Ovary (tissue), 3 donors: Measurements from ENCODE around the gene GPR55.

ENCODE experiments used
- CTCF ChIP-seq, 3 donors: fragments of 450-650 bp in 2 of 3; fragments of 200-600 bp in 1 of 3; IDR thresholded peaks; one replicate each; pipeline versions ENCODE4 v1.5.1 to v1.8.0; 2016 to 2022; ENCODE audit warnings: antibody characterized with exemption in 3 of 3, mild to moderate bottlenecking in 1 of 3
- POLR2A ChIP-seq: fragments of 450-650 bp; IDR thresholded peaks from one replicate; pipeline ENCODE4 v1.6.1; 2017; ENCODE audit warnings: antibody characterized with exemption, mild to moderate bottlenecking, moderate library complexity
- donor health status: DM: no; HTN: no; CAD: no.

GRCh38 chr2:230902180-230902899 is 22.7 kb downstream of the GPR55 start:
- TF ChIP-seq CTCF (IDR thresholded peaks at IDR 0.05): no peak
- no peak for TF ChIP-seq POLR2A
